CMK (cell line): Measurements from ENCODE around the gene NKX2-3.

ENCODE experiments used
- DNase-seq: peaks from one replicate; pipeline ENCODE4 v3.0.0-alpha.2; 2010; ENCODE audit warnings: low read depth

NKX2-3 gene

GRCh38 chr10:99526861-99527504, 5.8 kb upstream of the NKX2-3 start:
- DNase-seq: no peak

DNA sequence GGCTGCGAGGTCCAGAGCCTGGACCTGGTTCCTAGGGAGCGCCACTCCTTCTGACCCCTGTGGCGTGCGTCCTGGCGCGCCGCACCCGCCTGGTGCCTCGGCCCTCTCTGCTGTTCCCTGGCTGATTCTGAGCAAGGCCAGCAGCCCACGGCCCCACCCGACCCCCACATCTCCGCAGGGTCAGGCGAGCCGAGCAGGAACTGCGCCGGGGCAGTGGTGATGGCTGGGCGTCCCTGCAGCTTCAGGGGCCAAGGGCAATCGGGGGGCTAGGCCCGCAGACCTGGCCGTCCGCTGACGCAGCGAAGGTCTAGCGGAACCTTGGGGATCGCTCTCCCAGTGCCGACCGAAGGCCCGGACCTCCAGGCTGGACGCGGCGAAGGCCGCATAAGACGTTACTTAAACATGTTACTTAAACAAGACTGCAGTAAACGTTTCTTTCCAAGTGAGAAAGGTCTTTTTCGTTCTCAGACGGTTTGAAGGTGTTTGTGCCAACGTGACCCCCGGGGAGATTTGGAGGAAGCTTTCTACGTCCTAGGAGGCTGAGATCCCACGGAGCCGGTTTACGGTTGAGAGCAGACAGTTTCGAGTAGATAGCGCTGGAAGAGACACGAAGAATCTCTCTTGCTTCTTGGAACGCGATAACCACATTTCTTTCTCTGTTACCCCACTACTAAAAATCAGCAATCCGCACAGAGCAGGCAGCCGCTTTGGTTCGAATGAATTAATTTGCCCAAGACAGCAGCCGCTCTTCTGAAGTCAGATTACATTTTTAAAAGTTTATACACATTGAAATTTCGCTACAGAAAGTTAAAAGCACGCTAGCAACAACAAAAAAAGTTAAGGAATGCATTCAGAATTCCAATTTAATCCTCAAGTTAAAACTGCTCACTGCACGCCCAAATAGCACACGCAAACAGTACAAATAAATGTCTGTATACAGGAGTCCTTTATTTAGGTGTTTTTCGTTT, 4.9 kb upstream of the NKX2-3 start:
- no peak for DNase-seq

DNA sequence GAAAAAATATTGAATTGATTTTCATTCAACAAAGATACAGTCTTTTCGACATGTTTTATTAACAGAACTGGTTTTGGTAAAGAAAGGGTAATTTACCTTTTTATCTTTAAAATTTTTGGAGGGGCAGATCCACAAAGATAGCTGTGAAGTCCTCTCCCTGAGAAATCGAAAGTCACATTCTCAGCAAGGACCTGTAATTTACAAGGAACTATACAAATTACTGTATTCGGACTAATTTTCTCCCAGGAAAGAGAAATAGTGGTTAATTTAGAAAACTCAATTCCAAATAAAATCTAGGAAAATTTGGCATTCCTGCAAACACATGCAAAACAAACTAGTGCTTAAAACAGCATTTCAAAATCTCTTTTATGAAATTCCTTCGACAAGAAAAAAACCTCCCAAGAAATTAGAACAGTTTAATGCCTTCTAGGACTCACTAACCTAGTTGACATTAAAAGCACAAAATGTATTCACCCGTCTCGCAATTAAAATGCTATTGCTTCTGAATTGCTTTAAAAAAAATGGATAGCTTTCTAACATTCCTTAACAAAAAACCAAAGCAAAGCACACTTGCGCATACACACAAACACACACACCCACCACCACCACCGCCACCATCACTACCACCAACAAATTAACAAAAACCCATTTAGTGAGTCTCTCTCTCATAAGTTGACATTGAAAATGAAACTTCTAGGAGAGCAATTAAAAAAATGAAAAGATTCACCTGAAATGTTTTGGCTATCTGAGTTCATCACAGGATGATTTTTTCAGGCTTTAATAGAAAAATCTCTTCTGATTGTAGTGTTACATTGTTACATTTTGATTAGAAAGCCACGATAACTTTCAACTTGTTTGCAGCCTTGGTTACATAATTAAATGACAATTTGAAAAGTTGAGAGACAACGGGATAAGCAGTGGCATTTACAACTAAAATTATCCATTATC, 4.0 kb upstream of the NKX2-3 start:
- DNase-seq: no peak

DNA sequence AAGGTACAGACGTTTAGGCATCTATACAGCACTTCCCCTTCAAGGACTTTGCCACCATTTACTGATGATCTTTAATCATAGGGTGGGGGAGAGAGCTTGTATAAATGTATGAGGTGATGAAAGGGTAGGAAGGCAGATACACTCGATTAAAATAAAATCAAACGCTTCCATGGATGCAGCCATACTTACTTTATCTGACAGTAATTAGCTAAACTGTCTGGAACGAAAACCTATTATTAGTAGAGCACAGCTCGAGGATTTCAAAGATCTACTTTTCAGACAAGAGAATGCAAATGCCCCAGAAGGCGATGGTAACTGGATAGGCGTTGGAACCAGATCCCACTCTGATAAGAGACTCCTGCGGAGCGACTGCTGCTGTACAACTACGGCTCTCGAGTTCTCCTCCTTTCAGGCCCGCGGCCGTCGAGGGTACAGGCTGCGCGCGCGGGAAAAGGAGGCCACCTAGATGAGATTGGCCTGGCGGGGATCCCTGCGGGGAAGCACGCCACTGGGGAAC, 3.1 kb upstream of the NKX2-3 start:
- DNase-seq: no peak

GRCh38 chr10:99530108-99531025, 2.4 kb upstream of the NKX2-3 start:
- no peak for DNase-seq

- DNase-seq: no peak
Observed at GRCh38 chr10:99531026-99531695, 1.6 kb upstream of the NKX2-3 start.

- no peak for DNase-seq
Observed at GRCh38 chr10:99531696-99532593, 797 bp upstream of the NKX2-3 start.

DNA sequence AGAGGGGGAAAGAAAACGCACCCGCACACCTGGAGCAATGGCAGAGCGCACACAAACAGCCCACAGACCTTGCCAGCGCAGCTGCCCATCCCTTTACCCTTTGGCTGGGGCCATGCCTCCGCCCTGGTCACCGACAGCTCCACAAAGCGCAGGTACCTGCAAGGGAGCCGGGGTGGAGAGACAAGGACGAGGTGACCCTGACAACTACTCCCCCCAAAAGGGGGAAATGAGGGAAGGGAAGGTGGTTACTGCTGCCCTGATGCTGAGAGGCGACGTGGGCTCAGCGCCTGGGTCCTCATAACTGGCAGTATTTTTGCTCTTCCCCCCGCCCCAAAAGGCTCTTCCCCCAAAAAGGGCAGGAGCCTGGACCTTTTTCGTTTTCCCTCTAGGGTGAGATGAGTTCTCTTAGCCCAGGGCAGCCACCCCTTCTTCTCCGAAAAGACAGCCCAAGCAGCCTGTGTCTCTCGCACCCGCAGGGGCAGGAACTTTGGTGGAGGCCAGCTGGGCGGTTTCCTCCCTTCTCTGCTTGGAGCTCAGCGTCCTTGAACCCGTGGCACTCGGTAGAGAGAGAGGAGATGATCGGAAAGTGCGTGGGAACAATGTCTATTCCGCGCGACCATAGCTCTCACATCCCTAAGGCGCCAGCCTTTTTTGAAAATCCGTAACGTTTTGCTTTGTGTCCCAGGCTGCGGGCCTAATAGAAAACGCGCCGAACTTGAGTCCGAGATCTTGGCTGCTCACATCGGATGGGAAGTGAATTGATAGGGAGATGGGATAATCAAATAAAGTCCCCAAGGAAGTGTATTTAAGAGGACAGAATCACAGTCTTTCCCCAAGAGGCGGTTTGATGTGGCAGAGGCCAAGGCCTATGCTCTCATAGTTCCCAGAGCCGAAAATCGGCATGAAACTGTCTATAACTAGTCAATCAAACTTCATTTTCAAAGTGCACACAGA, 1.0 kb downstream of the NKX2-3 start:
- no peak for DNase-seq

DNA sequence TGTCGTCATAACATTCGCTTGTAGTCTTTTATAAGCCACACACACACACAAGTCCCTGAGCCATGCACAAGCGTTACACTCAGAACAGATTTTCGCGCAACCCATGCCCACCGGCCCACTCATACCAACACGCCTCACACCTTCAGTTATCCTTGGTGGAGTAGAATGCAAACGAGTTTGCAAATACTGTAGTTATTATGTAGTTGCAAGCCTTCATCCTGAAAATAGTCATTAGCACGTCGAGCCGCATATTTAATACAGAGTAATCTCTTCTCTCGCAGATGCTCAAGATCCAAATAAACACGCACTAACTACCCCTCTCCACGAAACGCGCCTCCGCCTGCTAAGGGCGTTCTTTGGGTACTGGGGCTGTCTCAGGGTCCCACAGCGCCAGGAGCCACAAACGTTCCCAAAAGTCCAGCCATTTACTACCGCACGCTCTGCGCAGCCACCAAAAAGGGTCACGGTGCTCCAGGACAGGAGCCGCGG, 1.8 kb downstream of the NKX2-3 start:
- no peak for DNase-seq

DNA sequence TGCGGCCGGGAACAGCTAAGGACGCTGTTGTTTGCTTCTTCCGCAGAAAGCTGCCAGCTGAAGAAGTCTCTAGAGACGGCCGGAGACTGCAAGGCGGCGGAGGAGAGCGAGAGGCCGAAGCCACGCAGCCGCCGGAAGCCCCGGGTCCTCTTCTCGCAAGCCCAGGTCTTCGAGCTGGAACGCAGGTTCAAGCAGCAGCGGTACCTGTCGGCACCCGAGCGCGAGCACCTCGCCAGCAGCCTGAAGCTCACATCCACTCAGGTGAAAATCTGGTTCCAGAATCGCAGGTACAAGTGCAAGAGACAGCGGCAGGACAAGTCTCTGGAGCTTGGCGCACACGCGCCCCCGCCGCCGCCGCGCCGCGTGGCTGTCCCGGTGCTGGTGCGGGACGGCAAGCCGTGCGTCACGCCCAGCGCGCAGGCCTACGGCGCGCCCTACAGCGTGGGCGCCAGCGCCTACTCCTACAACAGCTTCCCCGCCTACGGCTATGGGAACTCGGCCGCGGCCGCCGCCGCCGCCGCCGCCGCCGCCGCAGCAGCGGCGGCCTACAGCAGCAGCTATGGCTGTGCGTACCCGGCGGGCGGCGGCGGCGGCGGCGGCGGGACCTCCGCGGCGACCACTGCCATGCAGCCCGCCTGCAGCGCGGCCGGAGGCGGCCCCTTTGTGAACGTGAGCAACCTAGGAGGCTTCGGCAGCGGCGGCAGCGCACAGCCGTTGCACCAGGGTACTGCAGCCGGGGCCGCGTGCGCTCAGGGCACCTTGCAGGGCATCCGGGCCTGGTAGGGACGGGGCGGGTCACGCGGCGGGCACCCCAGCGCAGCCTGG, 2.4 kb downstream of the NKX2-3 start:
- no peak for DNase-seq

- DNase-seq: no peak
Observed at GRCh38 chr10:99535764-99536337, 3.1 kb downstream of the NKX2-3 start.

- DNase-seq: no peak
Observed at GRCh38 chr10:99536338-99537085, 3.8 kb downstream of the NKX2-3 start.

GRCh38 chr10:99537086-99537988, 4.6 kb downstream of the NKX2-3 start:
- DNase-seq: no peak

- DNase-seq: no peak
Observed at GRCh38 chr10:99537989-99538917, 5.5 kb downstream of the NKX2-3 start.
